NCI-H510A (cell line): ENCODE measurements around the gene NPIPB8.
"Not testable (repeated sequence)": the region's sequence is repeated elsewhere in the genome, so short reads cannot be mapped to it uniquely, and the experiment has no call there.

Experiments
- DNase-seq: peaks from one replicate; lab custom pipeline; 2025; lab: John Stamatoyannopoulos, UW

NPIPB8 gene

GRCh38 chr16:28607116-28607623 is 30.7 kb upstream of the NPIPB8 start:
- DNase-seq, result no peak

- DNase-seq, result not testable (repeated sequence)
These were observed 30.0 kb upstream of the NPIPB8 start for GRCh38 chr16:28607681-28608495.

- not testable (repeated sequence) for DNase-seq
These were observed 29.4 kb upstream of the NPIPB8 start for GRCh38 chr16:28608496-28608808.

GRCh38 chr16:28608867-28609596 is 28.8 kb upstream of the NPIPB8 start:
- DNase-seq, result not testable (repeated sequence)

GRCh38 chr16:28609631-28610594 is 28.0 kb upstream of the NPIPB8 start, which contains the start of gene SULT1A1:
Gene SULT1A1 (minus strand): TSS chr16:28610044. CDS start chr16:28608855, 1,189 bp downstream.
- no peak for DNase-seq

- no peak for DNase-seq
These were observed 27.2 kb upstream of the NPIPB8 start for GRCh38 chr16:28610595-28611191.

- not testable (repeated sequence) for DNase-seq
These were observed 25.2 kb upstream of the NPIPB8 start for GRCh38 chr16:28612359-28613280.

- DNase-seq, result not testable (repeated sequence)
These were observed 24.0 kb upstream of the NPIPB8 start for GRCh38 chr16:28613912-28614311.

GRCh38 chr16:28614561-28614960 is 23.3 kb upstream of the NPIPB8 start:
- not testable (repeated sequence) for DNase-seq

GRCh38 chr16:28615486-28616223 is 22.2 kb upstream of the NPIPB8 start:
- DNase-seq, result not testable (repeated sequence)

- DNase-seq, result not testable (repeated sequence)
These were observed 21.7 kb upstream of the NPIPB8 start for GRCh38 chr16:28616224-28616577.

- DNase-seq, result no peak
These were observed 21.2 kb upstream of the NPIPB8 start for GRCh38 chr16:28616636-28617035.

- DNase-seq, result no peak
These were observed 20.0 kb upstream of the NPIPB8 start for GRCh38 chr16:28617874-28618273.

GRCh38 chr16:28620316-28620715 is 17.5 kb upstream of the NPIPB8 start:
- not testable (repeated sequence) for DNase-seq

- DNase-seq, result no peak
These were observed 16.2 kb upstream of the NPIPB8 start for GRCh38 chr16:28621481-28622155.

GRCh38 chr16:28622532-28623171 is 15.2 kb upstream of the NPIPB8 start:
- DNase-seq, result not testable (repeated sequence)

- DNase-seq, result peak; percentile 96
These were observed 14.6 kb upstream of the NPIPB8 start for GRCh38 chr16:28623172-28623711.

GRCh38 chr16:28630905-28631304 is 7.0 kb upstream of the NPIPB8 start:
- DNase-seq, result not testable (repeated sequence)
